Activated CD4-positive, alpha-beta T cell treated with anti-CD3 and anti-CD28 coated beads, Interleukin-2, amount 10 ng/mL, durations not matched to agents 7 days and 5 days (primary cell): ENCODE results near the gene PPWD1. TPM values are rescaled to one million over a fixed set of nuclear protein-coding genes. Genes with fewer than 3 reads are reported as not detected.
A peak's percentile ranks its signal among the peaks of the same experiment; 100 is the strongest.

Source experiments
- CTCF ChIA-PET: fragments of 350-600 bp; sonication (Branson Sonifier 250); formaldehyde crosslinking; loops from one replicate; lab custom pipeline; 2021; ENCODE audit warnings: antibody characterized with exemption; lab: Charles Lee
- POLR2A ChIA-PET: fragments of 350-600 bp; sonication (Branson Sonifier 250); formaldehyde crosslinking; loops from one replicate; lab custom pipeline; 2021; ENCODE audit warnings: antibody characterized with exemption; lab: Charles Lee
- DNase-seq: peaks from one replicate; pipeline ENCODE4 v3.0.0-alpha.2; 2020
- H3K27ac Mint-ChIP-seq: one replicate; pipeline ENCODE4 v1.8.0; 2021; ENCODE audit warnings: mild to moderate bottlenecking, moderate library complexity, mixed read lengths
- H3K27me3 Mint-ChIP-seq: one replicate; pipeline ENCODE4 v1.8.0; 2021; ENCODE audit warnings: mixed read lengths
- H3K36me3 Mint-ChIP-seq: one replicate; pipeline ENCODE4 v1.8.0; 2021; ENCODE audit warnings: low read depth, mixed read lengths
- H3K4me1 Mint-ChIP-seq: one replicate; pipeline ENCODE4 v1.8.0; 2021; ENCODE audit warnings: mixed read lengths
- H3K4me3 Mint-ChIP-seq: one replicate; pipeline ENCODE4 v1.8.0; 2021; ENCODE audit warnings: mild to moderate bottlenecking, moderate library complexity, mixed read lengths
- H3K9me3 Mint-ChIP-seq: one replicate; pipeline ENCODE4 v1.8.0; 2021; ENCODE audit warnings: mixed read lengths
- total RNA-seq, 2 experiments: library from RNA; stranded (reverse); gene quantifications; one replicate each; pipeline ENCODE4 v1.2.3, GENCODE V29; 2021

Gene PPWD1
- 10 to 100 TPM; 61.7 to 69.9 TPM for total RNA-seq

DNA sequence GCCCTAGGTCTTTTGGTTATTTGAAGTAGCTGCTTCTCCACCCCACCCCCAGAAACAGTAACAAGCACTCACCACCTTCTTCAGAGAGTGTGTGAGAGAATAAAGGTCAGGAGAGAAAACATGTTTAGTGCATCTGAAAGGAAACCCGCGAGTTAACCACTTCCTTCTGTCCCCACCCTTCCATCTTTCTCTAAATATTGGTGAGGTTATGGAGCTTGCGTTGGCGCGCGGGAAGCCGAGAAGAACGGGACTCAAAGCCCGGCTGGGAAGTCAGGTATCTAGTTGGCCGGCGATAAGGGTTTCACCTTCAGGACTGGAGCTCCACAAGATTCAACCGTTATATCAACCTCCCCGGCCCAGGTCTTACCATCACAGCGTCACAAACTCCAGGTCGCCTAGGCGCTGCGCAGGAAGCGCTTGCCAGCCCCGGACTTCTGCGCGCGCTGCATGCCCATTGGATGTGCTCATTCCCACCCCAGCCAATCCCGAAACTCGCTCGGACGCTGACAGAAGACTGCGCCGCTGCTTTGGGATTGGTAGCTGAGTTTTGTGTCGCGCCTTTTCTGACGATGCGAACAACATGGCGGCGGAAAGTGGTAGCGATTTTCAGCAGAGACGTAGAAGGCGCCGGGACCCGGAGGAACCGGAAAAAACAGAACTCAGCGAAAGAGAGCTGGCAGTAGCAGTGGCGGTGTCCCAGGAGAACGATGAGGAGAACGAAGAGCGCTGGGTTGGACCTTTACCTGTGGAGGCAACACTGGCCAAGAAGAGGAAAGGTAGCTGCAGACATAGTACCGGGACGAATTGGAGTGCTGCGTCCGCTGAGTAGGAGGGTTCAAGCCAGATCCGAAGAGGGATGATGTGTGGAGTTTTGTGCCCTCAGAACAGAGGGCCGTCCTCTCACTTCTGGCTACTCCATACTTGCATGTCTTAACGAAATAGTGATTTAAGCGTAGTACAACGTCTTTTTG is at the start of gene PPWD1, which contains the start of gene CENPK:
TSS of gene PPWD1 (plus strand) at position 566 of the 971 bp plus-strand sequence. CDS start at position 581, 15 bp downstream.
TSS of gene CENPK (minus strand) at position 438 of the 971 bp plus-strand sequence. CDS start 8,261 bp downstream, outside the sequence.
- ChIA-PET CTCF (interaction anchor here (0.8 to 1.5 kb wide), 7 partner anchors 11 to 44 kb away, joined by 3 to 5 read pairs (median 3); no protein-coding TSS in a partner anchor), POLR2A (interaction anchor here (1.3 kb wide), 1 partner anchor 80 kb away, joined by 6 read pairs; the partner anchor contains the start of gene ADAMTS6)
- no peaks in the 10 kb centered on the region for H3K9me3 Mint-ChIP-seq
- peak within 1 kb of the TSS; percentile 98 for H3K27ac Mint-ChIP-seq
- DNase-seq = peak; percentile 98
- peak within 1 kb of the TSS; percentile 93 for H3K4me3 Mint-ChIP-seq
- peaks cover 62% of the 10 kb centered on the region for H3K4me1 Mint-ChIP-seq
- H3K27me3 Mint-ChIP-seq = no peaks in the 10 kb centered on the region
- peaks cover 47% of the 10 kb centered on the region for H3K36me3 Mint-ChIP-seq

- peaks cover 35% of the 10 kb centered on the region for H3K36me3 Mint-ChIP-seq
- CTCF ChIA-PET = interaction anchor here (0.6 kb wide), 1 partner anchor 686 kb away, joined by 3 read pairs; no protein-coding TSS in a partner anchor
Observed at GRCh38 chr5:65525726-65526125, 37.4 kb upstream of the PPWD1 start.

GRCh38 chr5:65530904-65531303 is 32.2 kb upstream of the PPWD1 start:
- Mint-ChIP-seq H3K4me1 (no peaks in the 10 kb centered on the region), H3K27ac (no peak overlapping the region), H3K27me3 (no peaks in the 10 kb centered on the region), H3K36me3 (peaks cover 30% of the 10 kb centered on the region), H3K9me3 (no peaks in the 10 kb centered on the region), H3K4me3 (no peak overlapping the region)
- ChIA-PET POLR2A (no interaction called here), CTCF (interaction anchor here (0.6 kb wide), 1 partner anchor 656 kb away, joined by 4 read pairs; no protein-coding TSS in a partner anchor)
- no peak for DNase-seq

More at GRCh38 chr5:65525726-65526125, 37.4 kb upstream of the PPWD1 start:
- no peak for DNase-seq
- Mint-ChIP-seq H3K9me3 (no peaks in the 10 kb centered on the region), H3K4me1 (no peaks in the 10 kb centered on the region), H3K27ac (no peak overlapping the region), H3K4me3 (no peak overlapping the region), H3K27me3 (no peaks in the 10 kb centered on the region)
- POLR2A ChIA-PET = no interaction called here

GRCh38 chr5:65535529-65535987 is 27.5 kb upstream of the PPWD1 start:
- Mint-ChIP-seq H3K27me3 (no peaks in the 10 kb centered on the region), H3K36me3 (peaks cover 41% of the 10 kb centered on the region), H3K4me3 (no peak overlapping the region), H3K4me1 (no peaks in the 10 kb centered on the region), H3K9me3 (no peaks in the 10 kb centered on the region), H3K27ac (no peak overlapping the region)
- no peak for DNase-seq
- ChIA-PET POLR2A (no interaction called here), CTCF (interaction anchor here (0.7 to 1.3 kb wide), 4 partner anchors 8 to 46 kb away, joined by 3 read pairs; no protein-coding TSS in a partner anchor)

DNA sequence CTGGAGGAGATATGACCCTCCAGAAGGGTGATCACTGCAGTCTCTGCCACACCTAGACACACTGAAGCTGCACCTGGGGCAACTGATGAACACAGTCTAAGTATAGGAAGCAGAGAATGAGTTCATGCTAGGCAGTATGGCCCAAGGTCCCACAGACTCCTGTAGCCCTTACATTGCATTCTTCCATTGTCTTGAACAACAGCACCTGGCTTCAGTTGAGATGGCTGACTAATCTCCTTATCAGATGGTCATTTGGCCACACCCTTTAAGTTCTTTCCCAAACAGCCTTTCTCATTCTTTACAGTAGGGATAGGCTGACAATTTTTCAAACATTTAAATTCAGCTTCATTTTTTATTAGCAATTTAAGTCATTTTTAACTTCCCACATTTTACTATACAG is 23.3 kb upstream of the PPWD1 start:
- peaks cover 58% of the 10 kb centered on the region for H3K36me3 Mint-ChIP-seq
- POLR2A ChIA-PET = no interaction called here
- CTCF ChIA-PET = no interaction called here

GRCh38 chr5:65544473-65544872 is 18.6 kb upstream of the PPWD1 start:
- ChIA-PET POLR2A (interaction anchor here (0.7 kb wide), 1 partner anchor 79 kb away, joined by 3 read pairs; no protein-coding TSS in a partner anchor), CTCF (interaction anchor here (0.9 kb wide), 1 partner anchor 65 kb away, joined by 3 read pairs; no protein-coding TSS in a partner anchor)
- DNase-seq = no peak
- no peaks in the 10 kb centered on the region for H3K9me3 Mint-ChIP-seq
- H3K4me1 Mint-ChIP-seq = peaks cover 11% of the 10 kb centered on the region
- peaks cover 83% of the 10 kb centered on the region for H3K36me3 Mint-ChIP-seq
- H3K4me3 Mint-ChIP-seq = no peak overlapping the region
- H3K27me3 Mint-ChIP-seq = no peaks in the 10 kb centered on the region
- H3K27ac Mint-ChIP-seq = peak overlapping the region; percentile 15

More for the DNA sequence above, 23.3 kb upstream of the PPWD1 start:
- Mint-ChIP-seq H3K27ac (peak overlapping the region; percentile 54), H3K4me1 (no peaks in the 10 kb centered on the region), H3K4me3 (no peak overlapping the region), H3K27me3 (no peaks in the 10 kb centered on the region), H3K9me3 (no peaks in the 10 kb centered on the region)
- no peak for DNase-seq

DNA sequence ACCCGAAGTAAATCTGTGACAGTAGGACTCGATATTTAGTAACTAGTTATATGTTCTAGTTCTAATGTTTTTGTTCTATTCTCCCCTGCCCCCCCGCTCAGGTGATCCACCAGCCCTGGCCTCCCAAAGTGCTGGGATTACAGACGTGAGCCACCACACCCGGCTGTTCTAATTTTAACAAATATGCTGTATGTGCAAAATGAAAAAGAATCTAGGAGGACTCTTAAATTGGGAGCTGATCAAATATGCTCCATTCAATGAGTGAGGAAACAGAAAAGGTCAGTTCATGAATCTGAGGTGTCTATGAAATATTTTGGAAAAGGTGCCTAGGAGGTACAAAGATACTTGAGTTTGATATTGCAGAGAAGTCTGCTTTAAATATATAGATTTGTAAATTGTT is 17.0 kb upstream of the PPWD1 start:
- no peaks in the 10 kb centered on the region for H3K27me3 Mint-ChIP-seq
- peaks cover 13% of the 10 kb centered on the region for H3K4me1 Mint-ChIP-seq
- POLR2A ChIA-PET = no interaction called here
- no peak overlapping the region for H3K4me3 Mint-ChIP-seq
- H3K27ac Mint-ChIP-seq = no peak overlapping the region
- H3K36me3 Mint-ChIP-seq = peaks cover 85% of the 10 kb centered on the region
- CTCF ChIA-PET = no interaction called here
- H3K9me3 Mint-ChIP-seq = no peaks in the 10 kb centered on the region
- DNase-seq = no peak

- peaks cover 18% of the 10 kb centered on the region for H3K4me1 Mint-ChIP-seq
- peaks cover 82% of the 10 kb centered on the region for H3K36me3 Mint-ChIP-seq
- no peak for DNase-seq
- ChIA-PET CTCF (no interaction called here), POLR2A (interaction anchor here (0.6 kb wide), 1 partner anchor 109 kb away, joined by 6 read pairs; no protein-coding TSS in a partner anchor)
- no peaks in the 10 kb centered on the region for H3K9me3 Mint-ChIP-seq
- no peaks in the 10 kb centered on the region for H3K27me3 Mint-ChIP-seq
- H3K27ac Mint-ChIP-seq = no peak overlapping the region
- no peak overlapping the region for H3K4me3 Mint-ChIP-seq
Observed at GRCh38 chr5:65548281-65548680, 14.8 kb upstream of the PPWD1 start.

DNA sequence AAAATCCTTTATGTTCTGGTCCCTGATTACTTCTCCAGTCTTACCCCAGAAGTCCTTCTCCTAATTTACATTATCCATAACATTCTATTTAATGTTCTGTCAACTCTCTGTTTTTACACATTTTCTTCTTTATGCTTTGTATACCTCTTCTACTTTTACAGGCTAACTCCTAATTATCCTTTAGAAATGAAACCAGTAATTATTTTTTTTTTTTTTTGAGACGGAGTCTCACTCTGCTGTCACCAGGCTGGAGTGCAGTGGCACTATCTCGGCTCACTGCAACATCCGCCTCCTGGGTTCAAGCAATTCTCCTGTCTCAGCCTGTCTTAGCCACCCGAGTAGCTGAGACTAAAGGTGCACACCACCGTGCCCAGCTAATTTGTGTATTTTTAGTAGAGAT is 9.2 kb upstream of the PPWD1 start:
- Mint-ChIP-seq H3K4me1 (peaks cover 43% of the 10 kb centered on the region), H3K27ac (no peak overlapping the region), H3K9me3 (no peaks in the 10 kb centered on the region), H3K27me3 (no peaks in the 10 kb centered on the region), H3K4me3 (no peak overlapping the region), H3K36me3 (peaks cover 70% of the 10 kb centered on the region)
- ChIA-PET POLR2A (no interaction called here), CTCF (interaction anchor here (0.6 kb wide), 1 partner anchor 24 kb away, joined by 3 read pairs; no protein-coding TSS in a partner anchor)
- no peak for DNase-seq

- no peaks in the 10 kb centered on the region for H3K9me3 Mint-ChIP-seq
- H3K4me3 Mint-ChIP-seq = no peak overlapping the region
- DNase-seq = no peak
- peaks cover 66% of the 10 kb centered on the region for H3K36me3 Mint-ChIP-seq
- H3K27ac Mint-ChIP-seq = peak overlapping the region; percentile 4
- no peaks in the 10 kb centered on the region for H3K27me3 Mint-ChIP-seq
- POLR2A ChIA-PET = no interaction called here
- CTCF ChIA-PET = no interaction called here
- H3K4me1 Mint-ChIP-seq = peaks cover 44% of the 10 kb centered on the region
Observed at GRCh38 chr5:65555287-65555686, 7.8 kb upstream of the PPWD1 start.

DNA sequence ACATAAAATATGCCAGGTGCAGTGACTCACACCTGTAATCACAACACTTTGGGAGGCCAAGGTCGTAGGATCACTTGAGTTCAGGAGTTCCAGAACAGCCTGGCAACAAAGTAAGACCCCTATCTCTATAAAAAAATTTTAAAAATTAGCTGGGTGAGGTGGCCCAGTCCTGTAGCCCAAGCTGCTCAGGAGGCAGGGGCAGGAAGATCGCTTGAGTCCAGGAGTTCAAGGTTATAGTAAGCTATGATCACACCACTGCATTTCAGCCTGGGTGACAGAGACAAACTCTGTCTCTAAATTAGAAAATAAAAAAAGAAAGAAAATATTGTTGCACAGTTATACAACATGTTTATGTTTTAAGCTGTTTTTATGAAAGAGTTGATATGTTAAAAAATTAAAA is 6.9 kb upstream of the PPWD1 start:
- H3K9me3 Mint-ChIP-seq = no peaks in the 10 kb centered on the region
- H3K4me1 Mint-ChIP-seq = peaks cover 50% of the 10 kb centered on the region
- no peaks in the 10 kb centered on the region for H3K27me3 Mint-ChIP-seq
- H3K4me3 Mint-ChIP-seq = no peak overlapping the region
- CTCF ChIA-PET = interaction anchor here (0.9 kb wide), 1 partner anchor 9 kb away, joined by 5 read pairs; no protein-coding TSS in a partner anchor
- H3K27ac Mint-ChIP-seq = no peak overlapping the region
- H3K36me3 Mint-ChIP-seq = peaks cover 61% of the 10 kb centered on the region
- no peak for DNase-seq
- POLR2A ChIA-PET = no interaction called here

DNA sequence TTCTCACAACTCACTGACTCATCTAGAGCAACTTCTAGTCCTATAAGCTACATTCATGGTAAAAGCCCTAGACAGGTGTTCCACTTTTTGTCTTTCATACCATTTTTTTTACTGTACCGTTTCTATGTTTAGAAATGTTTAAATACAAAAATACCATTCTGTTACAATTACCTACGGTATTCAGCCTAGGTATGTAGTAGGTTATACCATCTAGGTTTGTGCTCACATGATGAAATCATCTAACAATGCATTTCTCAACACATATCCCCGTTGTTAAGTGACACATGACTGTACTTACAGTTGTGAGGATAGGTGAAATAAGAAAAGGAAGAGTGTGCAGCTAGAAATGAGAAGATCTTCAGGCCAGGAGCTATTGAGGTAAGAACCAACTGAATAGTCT is 6.4 kb upstream of the PPWD1 start:
- H3K4me1 Mint-ChIP-seq = peaks cover 53% of the 10 kb centered on the region
- ChIA-PET CTCF (interaction anchor here (0.9 kb wide), 1 partner anchor 10 kb away, joined by 5 read pairs; no protein-coding TSS in a partner anchor), POLR2A (no interaction called here)

More for the DNA sequence above, 6.4 kb upstream of the PPWD1 start:
- Mint-ChIP-seq H3K4me3 (no peak overlapping the region), H3K27ac (no peak overlapping the region), H3K36me3 (peaks cover 64% of the 10 kb centered on the region), H3K27me3 (no peaks in the 10 kb centered on the region), H3K9me3 (no peaks in the 10 kb centered on the region)
- DNase-seq = no peak
